ENCODE measurements around the gene PIMREG. TPM values are rescaled to one million over a fixed set of nuclear protein-coding genes. Genes with fewer than 3 reads are reported as not detected.
"Not testable (repeated sequence)": the region's sequence is repeated elsewhere in the genome, so short reads cannot be mapped to it uniquely, and the experiment has no call there.

The PIMREG gene
- total RNA-seq, 5 donors from 2014 or later (not counting 1 experiment from before 2014, with no cell fraction given), result 0.23 to 0.79 (median 0.43) TPM; not detected in 2

DNA sequence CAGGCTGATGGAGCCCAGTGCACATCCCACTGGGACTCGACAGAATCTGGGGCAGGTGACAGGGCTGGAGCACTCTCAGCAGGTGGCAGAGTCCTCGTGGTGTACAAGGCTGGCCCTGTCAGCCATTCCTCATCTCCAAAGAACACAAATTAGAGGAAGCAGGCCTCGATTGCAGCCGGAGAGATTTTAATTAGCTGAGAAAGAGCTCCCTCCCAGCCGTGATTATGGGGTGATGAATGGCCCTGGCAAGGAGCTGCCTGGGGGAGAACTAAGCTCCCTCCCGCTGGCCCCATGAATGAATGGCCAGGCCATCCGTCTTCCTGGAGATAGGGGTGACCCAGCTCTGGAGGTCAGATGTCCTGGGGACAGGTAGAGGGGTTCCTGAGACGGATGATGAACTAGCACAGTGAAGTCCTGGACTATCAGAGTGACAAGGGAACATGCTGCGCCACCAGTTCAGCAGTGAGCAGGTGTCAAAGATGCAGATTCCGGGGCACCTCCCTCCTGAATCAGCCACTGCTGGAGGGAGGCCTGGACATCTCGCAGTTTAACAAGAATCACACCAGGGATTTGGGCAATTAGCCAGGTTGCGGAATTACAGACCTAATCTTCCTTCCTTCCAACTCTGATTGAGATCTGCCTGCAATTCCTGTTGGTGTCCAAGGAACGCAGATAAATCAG lies 35.5 kb downstream of the PIMREG start:
- Histone ChIP-seq H3K27ac (ENCODE audit: low read length) (no peak overlapping the region), H3K4me1 (ENCODE audit: control insufficient read depth in 1 of 2, extremely low read depth in 1 of 2, insufficient read depth in 2 of 2, low read length in 2 of 2) (no peaks in the 10 kb centered on the region), H3K27me3 (replicated peaks in 1 of 2; ENCODE audit: control insufficient read depth in 2 of 2, extremely low read depth in 1 of 2, insufficient read depth in 2 of 2, low read length in 1 of 2) (peaks cover 0 to 26% of the 10 kb centered on the region in 2 experiments), H3K36me3 (ENCODE audit: control insufficient read depth in 2 of 2, extremely low read depth in 1 of 2, insufficient read depth in 1 of 2, low read length in 1 of 2) (no peaks in the 10 kb centered on the region), H3K4me3 (ENCODE audit: control insufficient read depth in 1 of 2, extremely low read depth in 1 of 2, low read length in 1 of 2) (no peak overlapping the region), H3K9me3 (no peaks in the 10 kb centered on the region)
- H3K4me1 Mint-ChIP-seq, result no peaks in the 10 kb centered on the region
- CTCF ChIA-PET, result no interaction called here
- H3K27ac Mint-ChIP-seq, result no peak overlapping the region
- POLR2A ChIA-PET, result no interaction called here
- H3K9me3 Mint-ChIP-seq, result no peaks in the 10 kb centered on the region
- 79% methylated on average over 7 of the region's 13 CpGs for WGBS (ENCODE audit: insufficient coverage)
- no peak for DNase-seq
- peaks cover 0 to 21% of the 10 kb centered on the region in 2 donors for H3K27me3 Mint-ChIP-seq
- H3K36me3 Mint-ChIP-seq, result no peaks in the 10 kb centered on the region
- ATAC-seq (replicated peaks in 1 of 4), result no peak
- no peak overlapping the region for H3K4me3 Mint-ChIP-seq

DNA sequence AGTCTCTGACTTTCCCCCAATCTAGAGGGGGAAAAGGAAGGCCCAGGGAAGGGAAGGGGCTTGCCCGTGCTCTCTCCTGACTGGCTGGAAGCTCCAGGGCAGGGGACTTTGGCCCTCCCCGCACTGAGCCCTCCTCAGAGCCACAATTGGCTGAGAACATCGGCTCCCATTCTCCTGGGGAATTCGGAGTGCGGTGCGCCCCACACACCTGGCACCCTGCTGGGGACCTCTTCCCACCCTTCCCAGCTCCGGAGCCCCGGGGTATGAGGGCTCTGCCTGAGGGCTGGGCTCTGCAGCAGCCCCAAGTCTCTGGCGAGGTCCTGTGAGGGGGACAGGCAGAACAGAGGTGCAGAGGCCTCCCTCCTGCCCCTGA lies 36.0 kb downstream of the PIMREG start:
- Histone ChIP-seq H3K9me3 (no peaks in the 10 kb centered on the region), H3K27ac (ENCODE audit: low read length) (no peak overlapping the region), H3K4me1 (ENCODE audit: control insufficient read depth in 1 of 2, extremely low read depth in 1 of 2, insufficient read depth in 2 of 2, low read length in 2 of 2) (no peaks in the 10 kb centered on the region), H3K4me3 (ENCODE audit: control insufficient read depth in 1 of 2, extremely low read depth in 1 of 2, low read length in 1 of 2) (no peak overlapping the region), H3K27me3 (replicated peaks in 1 of 2; ENCODE audit: control insufficient read depth in 2 of 2, extremely low read depth in 1 of 2, insufficient read depth in 2 of 2, low read length in 1 of 2) (peaks cover 0 to 28% of the 10 kb centered on the region in 2 experiments), H3K36me3 (ENCODE audit: control insufficient read depth in 2 of 2, extremely low read depth in 1 of 2, insufficient read depth in 1 of 2, low read length in 1 of 2) (no peaks in the 10 kb centered on the region)
- Mint-ChIP-seq H3K36me3 (no peaks in the 10 kb centered on the region), H3K4me1 (no peaks in the 10 kb centered on the region), H3K4me3 (no peak overlapping the region), H3K27ac (no peak overlapping the region), H3K9me3 (no peaks in the 10 kb centered on the region), H3K27me3 (peaks cover 0 to 21% of the 10 kb centered on the region in 2 donors)
- ChIA-PET POLR2A (no interaction called here), CTCF (no interaction called here)
- 64% methylated on average over 7 of the region's 9 CpGs for WGBS (ENCODE audit: insufficient coverage)
- DNase-seq (no peak), ATAC-seq (replicated peaks in 1 of 4) (no peak)

DNA sequence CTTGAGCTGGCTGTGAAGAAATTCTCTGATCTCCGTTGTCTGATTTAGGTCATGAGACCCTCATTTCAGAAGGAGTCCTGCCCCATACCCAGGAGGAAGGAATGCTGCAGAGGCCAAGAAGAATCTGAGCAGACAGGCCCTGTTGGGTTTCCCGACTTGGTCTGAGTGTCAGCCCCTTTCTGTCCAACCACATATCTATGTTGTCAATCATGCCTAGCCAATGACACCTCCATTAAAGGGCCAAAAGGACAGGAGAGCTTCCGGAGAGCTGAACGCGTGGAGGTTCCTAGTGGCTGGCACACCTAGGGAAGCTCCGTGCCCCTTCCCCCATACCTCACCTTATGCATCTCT lies 37.8 kb downstream of the PIMREG start:
- Histone ChIP-seq H3K4me3 (ENCODE audit: control insufficient read depth in 1 of 2, extremely low read depth in 1 of 2, low read length in 1 of 2) (no peak overlapping the region), H3K27ac (ENCODE audit: low read length) (no peak overlapping the region), H3K9me3 (no peaks in the 10 kb centered on the region), H3K27me3 (replicated peaks in 1 of 2; ENCODE audit: control insufficient read depth in 2 of 2, extremely low read depth in 1 of 2, insufficient read depth in 2 of 2, low read length in 1 of 2) (peaks cover 0 to 34% of the 10 kb centered on the region in 2 experiments), H3K4me1 (ENCODE audit: control insufficient read depth in 1 of 2, extremely low read depth in 1 of 2, insufficient read depth in 2 of 2, low read length in 2 of 2) (no peaks in the 10 kb centered on the region), H3K36me3 (ENCODE audit: control insufficient read depth in 2 of 2, extremely low read depth in 1 of 2, insufficient read depth in 1 of 2, low read length in 1 of 2) (no peaks in the 10 kb centered on the region)
- Mint-ChIP-seq H3K27ac (no peak overlapping the region), H3K27me3 (peaks cover 3 to 29% of the 10 kb centered on the region in 2 donors), H3K36me3 (no peaks in the 10 kb centered on the region), H3K4me1 (no peaks in the 10 kb centered on the region), H3K4me3 (no peak overlapping the region), H3K9me3 (no peaks in the 10 kb centered on the region)
- POLR2A ChIA-PET, result no interaction called here
- CTCF ChIA-PET, result no interaction called here
- ATAC-seq (replicated peaks in 1 of 4) (no peak), DNase-seq (no peak)
- 82% methylated on average over 4 of the region's 6 CpGs for WGBS (ENCODE audit: insufficient coverage)

DNA sequence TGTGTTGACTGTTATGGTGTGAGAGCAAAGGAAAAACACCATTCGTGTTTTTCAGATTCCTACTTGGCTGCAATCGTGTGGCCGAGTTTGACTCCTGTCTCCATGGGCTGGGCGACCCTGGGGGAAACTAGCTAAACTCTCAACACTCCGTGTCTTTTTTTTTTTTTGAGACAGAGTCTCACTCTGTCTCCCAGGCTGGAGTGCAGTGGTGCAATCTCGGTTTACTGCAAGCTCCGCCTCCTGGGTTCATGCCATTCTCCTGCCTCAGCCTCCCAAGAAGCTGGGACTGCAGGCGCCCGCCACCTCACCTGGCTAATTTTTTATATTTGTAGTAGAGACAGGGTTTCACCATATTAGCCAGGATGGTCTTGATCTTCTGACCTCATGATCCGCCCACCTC lies 38.5 kb downstream of the PIMREG start:
- H3K4me3 Mint-ChIP-seq; H3K9me3 Mint-ChIP-seq; CTCF ChIA-PET; H3K9me3 ChIP-seq; H3K27ac Mint-ChIP-seq; H3K4me3 ChIP-seq (ENCODE audit: control insufficient read depth in 1 of 2, extremely low read depth in 1 of 2, low read length in 1 of 2); POLR2A ChIA-PET; DNase-seq; H3K4me1 ChIP-seq (ENCODE audit: control insufficient read depth in 1 of 2, extremely low read depth in 1 of 2, insufficient read depth in 2 of 2, low read length in 2 of 2); H3K36me3 ChIP-seq (ENCODE audit: control insufficient read depth in 2 of 2, extremely low read depth in 1 of 2, insufficient read depth in 1 of 2, low read length in 1 of 2); H3K4me1 Mint-ChIP-seq; ATAC-seq (replicated peaks in 1 of 4); H3K36me3 Mint-ChIP-seq; H3K27ac ChIP-seq (ENCODE audit: low read length): not testable (repeated sequence)
- peaks cover 7 to 31% of the 10 kb centered on the region in 2 donors for H3K27me3 Mint-ChIP-seq
- 91% methylated on average over 4 of the region's 10 CpGs for WGBS (ENCODE audit: insufficient coverage)
- peaks cover 0 to 42% of the 10 kb centered on the region in 2 experiments for H3K27me3 ChIP-seq (replicated peaks in 1 of 2; ENCODE audit: control insufficient read depth in 2 of 2, extremely low read depth in 1 of 2, insufficient read depth in 2 of 2, low read length in 1 of 2)

DNA sequence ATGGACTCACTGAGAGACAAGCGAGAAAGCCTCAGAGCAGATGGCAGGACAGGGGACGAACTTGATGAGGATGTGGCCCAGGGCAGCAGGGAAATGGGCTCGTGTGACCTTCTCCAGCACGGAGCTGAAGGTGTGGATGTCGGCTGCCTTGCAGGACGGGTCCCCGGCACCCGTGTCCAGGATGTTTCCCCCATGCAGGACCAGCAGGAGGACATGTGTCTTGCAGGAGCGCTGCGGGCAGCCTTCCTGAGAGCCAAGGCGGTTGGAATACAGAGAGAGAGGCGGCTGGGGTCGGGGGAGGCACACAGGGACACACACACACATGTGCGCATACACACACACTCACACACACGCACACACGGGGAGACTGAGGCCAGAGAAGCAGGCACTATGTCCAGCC lies 39.3 kb downstream of the PIMREG start:
- Histone ChIP-seq H3K27ac (ENCODE audit: low read length) (no peak overlapping the region), H3K4me3 (ENCODE audit: control insufficient read depth in 1 of 2, extremely low read depth in 1 of 2, low read length in 1 of 2) (no peak overlapping the region), H3K4me1 (ENCODE audit: control insufficient read depth in 1 of 2, extremely low read depth in 1 of 2, insufficient read depth in 2 of 2, low read length in 2 of 2) (no peaks in the 10 kb centered on the region), H3K9me3 (no peaks in the 10 kb centered on the region), H3K27me3 (replicated peaks in 1 of 2; ENCODE audit: control insufficient read depth in 2 of 2, extremely low read depth in 1 of 2, insufficient read depth in 2 of 2, low read length in 1 of 2) (peaks cover 0 to 46% of the 10 kb centered on the region in 2 experiments), H3K36me3 (ENCODE audit: control insufficient read depth in 2 of 2, extremely low read depth in 1 of 2, insufficient read depth in 1 of 2, low read length in 1 of 2) (no peaks in the 10 kb centered on the region)
- DNase-seq, result no peak
- ChIA-PET CTCF (no interaction called here), POLR2A (no interaction called here)
- no peak overlapping the region for H3K4me3 Mint-ChIP-seq
- 89% methylated on average over 11 of the region's 16 CpGs for WGBS (ENCODE audit: insufficient coverage)
- H3K36me3 Mint-ChIP-seq, result no peaks in the 10 kb centered on the region
- no peak for ATAC-seq (replicated peaks in 1 of 4)
- no peaks in the 10 kb centered on the region for H3K4me1 Mint-ChIP-seq
- H3K9me3 Mint-ChIP-seq, result no peaks in the 10 kb centered on the region
- H3K27ac Mint-ChIP-seq, result no peak overlapping the region
- H3K27me3 Mint-ChIP-seq, result peaks cover 10 to 31% of the 10 kb centered on the region in 2 donors

DNA sequence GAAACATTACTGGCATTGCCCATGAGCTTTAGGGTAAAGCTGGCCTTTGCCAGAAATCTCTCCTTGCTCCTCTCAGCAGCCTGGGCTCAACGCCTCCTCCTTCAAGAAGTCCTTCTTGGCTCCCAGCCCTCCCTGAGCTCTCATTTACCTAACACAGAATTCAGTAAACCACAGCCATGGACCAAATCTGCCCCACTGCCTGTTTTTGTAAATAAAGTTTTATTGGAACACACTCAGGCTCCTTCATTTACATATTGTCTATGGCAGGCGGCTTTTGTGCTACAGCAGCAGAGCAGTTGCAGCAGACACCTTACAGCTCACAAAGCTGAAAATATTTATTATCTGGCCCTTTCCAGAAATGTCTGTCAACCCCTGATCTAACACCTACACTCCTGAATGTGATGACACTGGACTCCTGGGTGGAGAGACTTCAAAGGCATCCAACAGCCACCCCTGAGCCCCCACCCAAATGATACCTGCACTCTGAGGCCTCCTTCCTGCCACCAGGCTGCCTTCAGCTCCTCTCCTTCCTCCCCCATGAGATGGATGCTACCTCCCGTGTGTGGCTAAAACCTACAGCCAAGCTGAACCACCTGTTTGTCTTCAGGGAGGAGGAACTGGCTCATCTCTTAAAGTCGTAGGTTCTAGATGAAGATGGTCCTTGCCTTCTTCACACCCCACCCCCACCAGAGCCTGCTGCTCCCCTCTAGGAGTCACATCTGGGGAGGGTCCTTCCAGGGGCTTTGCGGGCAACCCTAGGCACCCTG lies 41.6 kb downstream of the PIMREG start:
- Mint-ChIP-seq H3K27ac (no peak overlapping the region), H3K27me3 (peaks cover 10 to 36% of the 10 kb centered on the region in 2 donors), H3K4me3 (no peak overlapping the region), H3K4me1 (no peaks in the 10 kb centered on the region), H3K36me3 (no peaks in the 10 kb centered on the region), H3K9me3 (no peaks in the 10 kb centered on the region)
- Histone ChIP-seq H3K9me3 (no peaks in the 10 kb centered on the region), H3K27ac (ENCODE audit: low read length) (no peak overlapping the region), H3K4me3 (ENCODE audit: control insufficient read depth in 1 of 2, extremely low read depth in 1 of 2, low read length in 1 of 2) (no peak overlapping the region), H3K27me3 (replicated peaks in 1 of 2; ENCODE audit: control insufficient read depth in 2 of 2, extremely low read depth in 1 of 2, insufficient read depth in 2 of 2, low read length in 1 of 2) (peaks cover 0 to 49% of the 10 kb centered on the region in 2 experiments), H3K36me3 (ENCODE audit: control insufficient read depth in 2 of 2, extremely low read depth in 1 of 2, insufficient read depth in 1 of 2, low read length in 1 of 2) (no peaks in the 10 kb centered on the region), H3K4me1 (ENCODE audit: control insufficient read depth in 1 of 2, extremely low read depth in 1 of 2, insufficient read depth in 2 of 2, low read length in 2 of 2) (no peaks in the 10 kb centered on the region)
- DNase-seq, result no peak
- WGBS (ENCODE audit: insufficient coverage), result 100% methylated on average over 3 of the region's 5 CpGs
- POLR2A ChIA-PET, result interaction anchor here in 1 of 2 donors (0.6 kb wide), 1 partner anchor 427 kb away, joined by 3 read pairs; no protein-coding TSS in a partner anchor
- CTCF ChIA-PET, result no interaction called here
- ATAC-seq (replicated peaks in 1 of 4), result no peak

Data from T-cell (primary cell).